ENCODE results near the gene SLC39A13.

- TF ChIP-seq POLR2A (IDR thresholded peaks at IDR 0.05; ENCODE audit: low read depth, low read length) = no peak
- TF ChIP-seq POLR2AphosphoS5 (IDR thresholded peaks at IDR 0.05; ENCODE audit: low read depth, low read length) = no peak
- no peak for TF ChIP-seq TAF1 (IDR thresholded peaks at IDR 0.05; ENCODE audit: borderline replicate concordance, low read depth, low read length)
These were observed 5.0 kb downstream of the SLC39A13 start for GRCh38 chr11:47413351-47413750.

All from GM12892 (cell line).